T-helper 1 cell (primary cell): Measurements from ENCODE around the gene MOB4.
"Not testable (repeated sequence)": the region's sequence is repeated elsewhere in the genome, so short reads cannot be mapped to it uniquely, and the experiment has no call there.

ENCODE experiments used
- DNase-seq, 5 donors: peaks; one replicate each; pipeline ENCODE4 v3.0.0-alpha.2; 2012 to 2020
- total RNA-seq, 4 donors: gene quantifications; one replicate each; lab custom pipeline; 2026; lab: John Stamatoyannopoulos, UW

MOB4 gene
- 11.7 to 26.3 (median 19.4) reads per million in 4 donors for total RNA-seq

DNA sequence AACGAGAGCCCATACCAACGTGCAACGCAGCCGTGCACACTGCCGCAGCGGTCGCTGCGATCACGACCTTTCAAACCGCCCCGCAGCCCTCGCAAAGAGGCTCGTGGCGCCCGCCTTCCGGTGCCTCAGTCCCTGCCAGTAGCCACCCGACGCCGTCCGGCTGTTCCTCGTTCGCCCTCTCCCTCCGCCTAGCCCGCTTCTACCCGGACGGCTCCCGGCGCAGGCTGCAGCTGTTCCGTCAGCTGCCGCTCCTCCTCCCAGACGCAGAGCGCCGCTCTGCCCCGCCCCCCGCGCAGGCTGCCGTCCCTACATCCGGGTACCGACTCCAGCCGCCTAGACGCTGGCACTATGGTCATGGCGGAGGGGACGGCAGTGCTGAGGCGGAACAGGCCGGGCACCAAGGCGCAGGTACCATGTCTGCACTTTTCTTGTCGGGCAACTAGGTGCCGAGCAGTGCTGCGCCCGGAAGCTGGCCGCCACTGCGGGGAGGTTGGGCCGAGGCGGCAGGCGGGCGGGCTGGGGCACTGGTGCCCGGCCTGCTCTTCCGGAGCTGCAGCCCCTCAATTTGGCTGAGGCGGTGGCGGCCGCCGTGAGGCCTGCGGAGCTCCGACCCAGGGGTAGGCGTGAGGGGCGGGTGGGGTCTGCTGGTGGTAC lies at the start of gene MOB4:
Gene MOB4 (plus strand): TSS at position 328 of the 654 bp plus-strand sequence. CDS start 21 bp downstream, at position 349.
- peak; percentile 88 to 97 (median 90) for DNase-seq

DNA sequence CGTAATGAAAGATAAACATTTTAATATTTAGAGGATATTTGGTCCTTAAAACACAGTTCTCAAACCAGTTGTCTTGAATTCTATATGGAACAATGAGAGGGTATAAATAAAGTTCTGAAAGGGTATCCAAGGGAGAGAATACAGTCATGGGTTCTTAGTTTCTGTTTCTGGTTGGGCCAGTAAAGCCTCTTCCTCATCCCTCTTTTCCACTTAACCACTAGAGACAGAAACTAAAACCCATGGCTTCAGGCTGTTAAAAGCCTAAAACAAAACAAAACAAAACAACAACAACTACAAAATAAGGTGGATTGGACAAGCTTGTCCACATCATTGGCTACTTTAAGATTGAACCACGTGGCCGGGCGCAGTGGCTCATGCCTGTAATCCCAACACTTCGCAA lies 43.7 kb upstream of the MOB4 start:
- DNase-seq: no peak

DNA sequence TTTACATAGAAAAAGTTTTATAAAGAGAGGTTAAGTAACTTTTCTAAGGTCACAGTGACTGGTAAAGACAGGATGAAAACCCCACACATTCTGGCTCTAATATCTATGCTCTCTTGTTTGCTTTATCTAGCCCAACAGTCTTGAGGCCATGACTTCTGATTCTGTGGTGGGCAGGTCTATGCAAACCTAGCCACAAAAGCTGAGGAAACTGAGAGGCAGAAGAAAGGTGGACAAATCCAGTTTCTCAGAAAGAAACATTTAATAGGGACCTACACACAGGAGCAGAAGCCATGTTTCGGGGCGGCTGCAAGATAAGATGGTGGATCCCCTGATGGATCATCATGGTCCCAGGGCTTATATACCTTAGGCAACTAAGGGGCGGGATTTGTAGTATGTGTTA lies 38.1 kb upstream of the MOB4 start:
- DNase-seq: no peak

DNA sequence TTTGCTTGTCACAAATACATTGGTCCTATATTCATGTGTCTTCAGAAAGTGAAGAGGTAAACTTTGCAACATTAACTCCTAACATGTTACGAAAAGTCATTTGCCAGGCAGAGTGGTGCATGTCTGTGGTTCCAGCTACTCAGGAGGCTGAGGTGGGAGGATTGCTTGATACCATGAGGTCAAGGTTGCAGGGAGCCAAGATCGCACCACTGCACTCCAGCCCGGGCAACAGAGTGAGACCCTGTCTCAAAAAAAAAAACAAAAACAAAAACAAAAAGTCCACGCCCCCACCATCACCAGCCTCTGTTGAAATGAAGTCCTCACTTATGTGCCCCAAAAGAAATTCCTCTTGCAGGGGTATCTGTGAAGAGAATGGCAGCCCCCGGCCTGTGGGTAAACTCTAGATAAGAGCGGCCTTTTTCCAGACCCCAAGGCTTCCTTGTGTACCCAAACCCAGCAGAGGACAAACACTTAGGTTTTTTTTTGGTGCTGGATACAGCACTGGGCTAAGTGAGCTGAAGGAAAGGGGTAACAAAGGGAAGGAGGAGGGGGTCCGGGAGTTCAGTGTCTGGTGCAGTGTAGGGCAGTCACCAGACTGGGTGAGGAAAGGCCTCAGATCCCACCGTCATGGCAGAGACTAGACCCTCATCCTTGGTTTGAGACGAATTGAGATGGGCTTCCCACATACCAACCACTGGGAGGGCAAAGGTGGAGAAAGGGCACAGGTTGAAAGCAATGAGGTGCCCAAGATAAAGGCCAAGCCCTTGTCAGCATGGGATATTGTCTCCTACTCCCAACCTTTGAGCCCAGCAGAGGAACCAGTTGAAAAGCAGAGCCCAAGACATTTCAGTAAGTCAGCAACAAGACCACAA lies 35.5 kb upstream of the MOB4 start:
- no peak for DNase-seq

DNA sequence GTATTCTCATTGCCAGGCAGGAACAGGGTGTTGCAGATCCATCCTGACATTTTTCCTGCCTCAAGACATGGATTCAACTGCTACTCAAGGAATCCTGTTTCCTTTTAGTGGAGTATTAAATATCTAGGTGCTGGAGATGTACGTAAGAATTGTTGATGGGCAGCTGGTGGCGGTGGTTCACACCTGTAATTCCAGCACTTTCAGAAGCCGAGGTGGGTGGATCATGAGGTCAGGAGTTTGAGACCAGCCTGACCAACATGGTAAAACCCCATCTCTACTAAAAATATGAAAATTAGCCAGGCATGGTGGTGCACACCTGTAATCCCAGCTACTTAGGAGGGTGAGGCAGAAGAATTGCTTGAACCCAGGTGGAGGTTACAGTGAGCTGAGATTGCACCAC lies 31.6 kb upstream of the MOB4 start:
- not testable (repeated sequence) for DNase-seq

- DNase-seq: no peak
Observed at GRCh38 chr2:197486175-197486574, 29.7 kb upstream of the MOB4 start.

DNA sequence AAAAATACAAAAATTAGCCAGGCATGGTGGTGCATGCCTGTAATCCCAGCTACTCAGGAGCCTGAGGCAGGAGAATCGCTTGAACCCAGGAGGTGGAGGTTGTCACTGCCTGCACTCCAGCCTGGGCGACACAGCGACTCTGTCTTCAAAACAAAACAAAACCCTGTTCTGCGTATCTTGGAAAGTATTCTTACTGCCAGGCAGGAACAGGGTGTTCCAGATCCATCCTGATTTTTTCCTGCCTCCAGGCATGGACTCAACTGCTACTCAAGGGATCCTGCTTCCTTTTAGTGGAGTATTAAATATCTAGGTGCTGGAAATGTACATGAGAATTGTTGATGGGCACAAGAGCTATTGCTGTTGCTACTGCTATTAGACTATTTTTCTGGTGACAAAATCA lies 28.5 kb upstream of the MOB4 start:
- DNase-seq: no peak

- no peak for DNase-seq
Observed at GRCh38 chr2:197495433-197496134, 20.3 kb upstream of the MOB4 start.

DNA sequence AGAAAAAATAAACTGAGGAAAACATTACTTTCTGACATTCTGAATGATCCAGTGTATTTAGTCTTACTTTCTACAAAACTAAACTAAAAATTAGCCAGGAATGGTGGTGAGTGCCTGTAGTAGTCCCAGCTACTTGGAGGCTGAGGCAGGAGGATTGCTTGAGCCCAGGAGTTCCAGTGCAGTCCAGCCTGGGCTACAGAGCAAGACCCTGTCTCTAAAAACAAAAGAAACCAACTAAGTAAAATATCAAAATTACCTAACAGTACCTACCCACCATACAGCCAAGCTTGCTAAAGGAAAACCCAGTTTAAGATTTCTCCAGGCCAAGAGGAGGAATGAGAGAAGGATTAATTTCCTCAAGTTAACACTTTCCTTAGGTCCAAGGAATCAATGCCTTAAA lies 19.2 kb upstream of the MOB4 start:
- DNase-seq: no peak

DNA sequence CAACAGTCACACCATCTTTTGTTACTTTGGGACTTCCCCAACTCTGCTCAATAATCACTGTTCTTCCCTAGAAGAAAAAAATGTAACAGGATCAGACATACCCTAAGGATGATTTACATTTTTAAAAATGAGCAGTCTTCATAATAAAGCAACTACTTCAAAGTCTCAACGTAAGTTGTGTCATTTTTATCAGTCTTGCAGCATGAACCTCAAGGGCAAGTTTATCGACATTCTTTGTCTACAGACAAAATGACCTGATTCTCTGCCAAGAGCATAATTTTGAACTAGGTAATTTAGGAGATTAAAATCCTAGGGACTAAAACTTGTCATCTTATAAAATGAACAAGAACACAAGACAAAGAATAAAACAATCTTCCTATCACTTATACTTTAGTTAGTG lies 18.5 kb upstream of the MOB4 start:
- DNase-seq: no peak

DNA sequence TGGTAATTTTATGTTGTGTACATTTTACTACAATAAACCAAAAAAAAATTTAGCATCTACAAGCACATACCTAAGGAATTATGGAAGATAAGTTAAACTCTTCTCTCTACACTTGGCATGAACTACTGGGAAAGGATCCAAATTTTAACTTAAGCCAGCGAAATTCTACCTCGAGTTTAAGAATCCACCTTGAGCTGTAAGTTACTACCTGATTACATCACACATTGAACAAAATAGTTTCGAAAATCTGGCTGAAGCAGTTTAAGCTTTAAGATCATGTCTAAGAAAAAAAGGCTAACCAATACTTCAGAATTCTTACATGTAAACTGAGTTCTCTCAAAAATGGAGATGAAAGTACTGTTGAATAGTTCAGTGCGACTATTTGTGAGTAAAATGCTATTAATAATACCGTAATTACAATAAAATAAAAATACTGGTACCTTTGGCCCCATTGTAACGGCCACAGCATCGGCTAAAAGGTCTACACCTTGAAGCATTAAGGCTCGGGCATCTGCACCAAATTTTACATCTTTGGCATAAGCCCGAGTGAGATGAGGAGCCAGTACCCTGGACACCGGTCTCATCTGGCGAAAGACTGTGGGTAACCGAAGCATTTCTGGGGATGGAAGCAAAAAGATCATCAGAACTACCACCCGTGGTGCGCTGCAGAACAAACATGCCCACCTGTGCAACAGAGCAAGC lies 17.5 kb upstream of the MOB4 start:
- no peak for DNase-seq

GRCh38 chr2:197498937-197499593 lies 16.8 kb upstream of the MOB4 start:
- DNase-seq: peak; percentile 29 to 74 (median 36)

- DNase-seq: peak; percentile 96 to 99 (median 98)
Observed at GRCh38 chr2:197499594-197500502, 16.0 kb upstream of the MOB4 start, which contains the start of the genes HSPD1 and HSPE1. Gene HSPD1 (minus strand): TSS chr2:197499840. CDS start chr2:197498848, 992 bp downstream. Gene HSPE1 (plus strand): TSS chr2:197500379. CDS start chr2:197500437, 58 bp downstream.

DNA sequence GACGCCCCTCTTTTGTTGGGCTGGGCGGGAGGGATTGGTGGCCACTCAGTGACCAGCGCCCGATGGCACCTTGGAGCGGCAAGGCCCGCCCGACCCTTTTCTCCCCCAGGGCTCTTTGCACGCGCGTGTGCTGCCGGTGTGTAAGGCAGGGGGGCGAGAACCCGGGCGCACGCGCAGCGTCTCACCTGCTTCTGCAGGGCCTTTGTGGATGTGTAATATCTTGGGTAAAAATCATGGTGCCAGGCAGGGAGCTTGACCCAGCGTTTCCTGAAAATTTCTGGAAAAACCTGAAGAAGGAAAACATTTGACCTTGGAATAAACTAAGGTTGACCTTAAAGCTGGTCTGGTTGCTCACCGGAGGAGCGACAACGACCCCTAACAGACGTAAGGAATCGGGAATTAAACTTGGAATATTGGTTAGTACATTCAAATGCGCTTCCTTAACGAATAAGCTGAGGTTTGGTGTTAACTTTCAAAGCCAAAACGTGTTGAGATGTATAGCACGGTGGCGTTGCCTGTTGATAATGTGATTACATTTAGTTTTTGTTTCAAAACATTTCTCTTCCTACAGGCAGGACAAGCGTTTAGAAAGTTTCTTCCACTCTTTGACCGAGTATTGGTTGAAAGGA lies 15.2 kb upstream of the MOB4 start:
- DNase-seq: no peak

GRCh38 chr2:197502201-197502600 lies 13.7 kb upstream of the MOB4 start:
- no peak for DNase-seq

- no peak for DNase-seq
Observed at GRCh38 chr2:197502685-197503084, 13.2 kb upstream of the MOB4 start.

DNA sequence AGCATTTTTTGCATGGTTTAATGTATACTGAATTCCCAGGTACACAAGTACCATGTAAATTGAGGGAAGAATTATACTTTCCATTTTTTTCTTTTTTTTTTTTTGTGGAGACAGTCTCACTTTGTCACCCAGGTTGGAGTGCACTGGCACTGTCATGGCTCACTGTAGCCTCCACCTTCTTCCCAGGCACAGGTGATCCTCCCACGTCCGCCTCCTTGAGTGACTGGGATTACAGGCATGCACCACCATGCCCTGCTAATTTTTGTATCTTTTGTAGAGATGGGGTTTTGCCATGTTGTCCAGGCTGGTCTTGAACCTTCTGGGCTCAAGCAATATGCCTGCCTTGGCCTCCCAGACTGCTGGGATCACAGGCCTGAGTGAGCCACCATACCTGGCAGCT lies 11.9 kb upstream of the MOB4 start:
- no peak for DNase-seq

DNA sequence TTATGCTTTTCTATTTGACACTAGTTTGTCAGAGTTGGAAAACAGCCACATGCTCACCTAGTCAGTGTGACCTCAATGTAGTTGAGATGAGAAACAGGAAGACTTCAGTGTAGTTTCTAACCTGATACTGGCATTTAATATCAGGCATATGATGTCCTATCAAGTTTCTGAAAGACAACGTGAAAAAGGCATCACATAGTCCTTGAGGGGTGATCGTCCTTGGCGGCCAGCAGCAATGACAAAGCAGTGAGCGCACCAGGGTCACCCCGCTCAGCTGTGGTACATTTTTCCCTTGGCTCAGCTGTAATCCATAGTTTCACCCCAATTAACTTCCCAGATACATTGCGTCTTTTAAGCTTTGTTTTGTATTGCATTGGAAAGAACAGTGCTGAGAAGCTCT lies 11.4 kb upstream of the MOB4 start:
- no peak for DNase-seq

- no peak for DNase-seq
Observed at GRCh38 chr2:197506658-197507057, 9.2 kb upstream of the MOB4 start.

GRCh38 chr2:197513915-197514314 lies 2.0 kb upstream of the MOB4 start:
- DNase-seq: no peak
